ENCODE measurements around the gene SLCO4A1.

GRCh38 chr20:62649140-62649539 is 6.8 kb downstream of the SLCO4A1 start:
- TF ChIP-seq EZH2phosphoT487 (IDR thresholded peaks at IDR 0.05; ENCODE audit: low read depth, severe bottlenecking, unreplicated experiment): no peak
- no peak for TF ChIP-seq EZH2 (IDR thresholded peaks at IDR 0.05; ENCODE audit: borderline replicate concordance)
